ENCODE data around the gene HNRNPM. TPM values are rescaled to one million over a fixed set of nuclear protein-coding genes. Genes with fewer than 3 reads are reported as not detected.
"Not testable (repeated sequence)": the region's sequence is repeated elsewhere in the genome, so short reads cannot be mapped to it uniquely, and the experiment has no call there.

Gene HNRNPM
- total RNA-seq, 1 donor from 2014 or later = 104 TPM

- no peak overlapping the region for H3K4me3 ChIP-seq
- intact Hi-C loops (cut with micrococcal nuclease) = no loop called here
- H3K4me1 ChIP-seq = peaks cover 48% of the 10 kb centered on the region
These were observed 23.0 kb upstream of the HNRNPM start for GRCh38 chr19:8421484-8422461.

DNA sequence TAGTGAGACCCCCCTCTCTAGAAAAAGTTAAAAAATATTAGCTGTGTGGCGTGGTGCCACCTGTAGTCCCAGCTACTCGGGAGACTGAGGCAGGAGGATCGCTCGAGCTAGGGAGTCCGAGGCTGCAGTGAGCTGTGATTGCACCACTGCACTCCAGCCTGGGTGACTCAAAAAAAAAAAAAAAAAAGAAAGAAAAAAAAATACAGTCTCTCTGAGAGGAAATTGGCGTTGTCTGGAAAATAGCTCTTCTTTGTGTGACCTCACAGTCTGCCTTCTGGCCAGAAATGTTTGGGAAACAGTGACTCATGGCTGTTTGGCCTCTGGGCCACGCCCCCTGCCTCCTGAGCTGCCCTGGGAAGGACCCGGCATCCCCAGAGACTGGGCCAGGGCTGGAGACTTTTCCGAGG lies 21.0 kb upstream of the HNRNPM start:
- intact Hi-C loops (cut with micrococcal nuclease) = no loop called here

More at GRCh38 chr19:8421484-8422461, 23.0 kb upstream of the HNRNPM start:
- TF ChIP-seq CTCF (IDR thresholded peaks at IDR 0.05; ENCODE audit: borderline replicate concordance) = no peak
- no peaks in the 10 kb centered on the region for H3K9me3 ChIP-seq (replicated peaks)
- DNase-seq = no peak
- no peaks in the 10 kb centered on the region for H3K27me3 ChIP-seq (ENCODE audit: low read depth)
- peaks cover 32% of the 10 kb centered on the region for H3K36me3 ChIP-seq
- no peak overlapping the region for H3K27ac ChIP-seq (replicated peaks)

DNA sequence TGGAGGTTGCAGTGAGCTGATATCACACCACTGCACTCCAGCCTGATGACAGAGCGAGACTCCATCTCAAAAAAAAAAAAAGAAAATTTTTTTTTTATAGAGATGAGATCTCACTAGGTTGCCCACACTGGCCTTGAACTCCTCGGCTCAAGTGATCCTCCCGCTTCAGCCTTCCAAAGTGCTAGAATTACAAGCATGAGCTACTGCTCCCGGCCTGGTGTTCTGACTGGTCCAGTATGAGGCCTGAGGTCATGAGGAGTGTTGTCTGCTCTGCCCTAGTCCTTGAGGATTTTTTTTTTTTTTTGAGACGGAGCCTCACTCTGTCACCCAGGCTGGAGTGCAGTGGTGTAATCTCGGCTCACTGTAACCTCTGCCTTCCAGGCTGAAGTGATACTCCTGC lies 19.4 kb upstream of the HNRNPM start:
- H3K9me3 ChIP-seq (replicated peaks); H3K4me3 ChIP-seq; DNase-seq; intact Hi-C loops (cut with micrococcal nuclease); H3K27me3 ChIP-seq (ENCODE audit: low read depth): not testable (repeated sequence)
- peak overlapping the region; percentile 95 for H3K27ac ChIP-seq (replicated peaks)
- H3K36me3 ChIP-seq = peaks cover 51% of the 10 kb centered on the region
- peaks cover 23% of the 10 kb centered on the region for H3K4me1 ChIP-seq

More for the DNA sequence above, 21.0 kb upstream of the HNRNPM start:
- Histone ChIP-seq H3K27ac (replicated peaks) (peak overlapping the region; percentile 95), H3K36me3 (peaks cover 45% of the 10 kb centered on the region), H3K9me3 (replicated peaks) (no peaks in the 10 kb centered on the region), H3K27me3 (ENCODE audit: low read depth) (no peaks in the 10 kb centered on the region), H3K4me1 (peaks cover 28% of the 10 kb centered on the region), H3K4me3 (peak overlapping the region; percentile 44)
- TF ChIP-seq CTCF (IDR thresholded peaks at IDR 0.05; ENCODE audit: borderline replicate concordance) = no peak
- peak; percentile 94 for DNase-seq

DNA sequence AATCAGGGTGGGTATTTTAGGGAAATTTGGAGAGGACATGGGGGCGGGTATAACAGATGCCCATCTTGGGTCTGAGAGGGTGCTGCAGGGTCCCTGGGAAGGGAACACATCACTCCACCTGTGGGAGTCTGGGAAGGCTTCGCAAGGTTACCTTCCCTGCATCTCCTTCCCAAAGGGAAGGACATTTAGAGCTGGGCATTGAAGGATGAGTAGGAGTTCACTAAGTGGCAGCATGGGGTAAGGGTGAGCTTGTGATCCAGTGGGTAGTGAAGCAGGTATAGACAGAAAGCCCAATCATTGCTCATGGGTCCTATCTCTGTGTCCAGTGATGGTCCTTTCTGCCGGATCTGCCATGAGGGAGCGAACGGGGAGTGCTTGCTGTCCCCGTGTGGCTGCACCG lies 18.5 kb upstream of the HNRNPM start:
- Histone ChIP-seq H3K36me3 (peaks cover 60% of the 10 kb centered on the region), H3K27ac (replicated peaks) (no peak overlapping the region)
- DNase-seq = no peak

GRCh38 chr19:8429044-8429443 lies 15.7 kb upstream of the HNRNPM start:
- Histone ChIP-seq H3K36me3 (peaks cover 62% of the 10 kb centered on the region), H3K27me3 (ENCODE audit: low read depth) (no peaks in the 10 kb centered on the region), H3K4me3 (no peak overlapping the region), H3K27ac (replicated peaks) (no peak overlapping the region), H3K4me1 (peaks cover 19% of the 10 kb centered on the region), H3K9me3 (replicated peaks) (no peaks in the 10 kb centered on the region)
- intact Hi-C loops (cut with micrococcal nuclease) = no loop called here
- TF ChIP-seq CTCF (IDR thresholded peaks at IDR 0.05; ENCODE audit: borderline replicate concordance) = no peak
- DNase-seq = no peak

More for the DNA sequence above, 18.5 kb upstream of the HNRNPM start:
- Histone ChIP-seq H3K4me1 (peaks cover 23% of the 10 kb centered on the region), H3K27me3 (ENCODE audit: low read depth) (no peaks in the 10 kb centered on the region), H3K9me3 (replicated peaks) (no peaks in the 10 kb centered on the region), H3K4me3 (no peak overlapping the region)
- intact Hi-C loops (cut with micrococcal nuclease) = no loop called here
- TF ChIP-seq CTCF (IDR thresholded peaks at IDR 0.05; ENCODE audit: borderline replicate concordance) = no peak

DNA sequence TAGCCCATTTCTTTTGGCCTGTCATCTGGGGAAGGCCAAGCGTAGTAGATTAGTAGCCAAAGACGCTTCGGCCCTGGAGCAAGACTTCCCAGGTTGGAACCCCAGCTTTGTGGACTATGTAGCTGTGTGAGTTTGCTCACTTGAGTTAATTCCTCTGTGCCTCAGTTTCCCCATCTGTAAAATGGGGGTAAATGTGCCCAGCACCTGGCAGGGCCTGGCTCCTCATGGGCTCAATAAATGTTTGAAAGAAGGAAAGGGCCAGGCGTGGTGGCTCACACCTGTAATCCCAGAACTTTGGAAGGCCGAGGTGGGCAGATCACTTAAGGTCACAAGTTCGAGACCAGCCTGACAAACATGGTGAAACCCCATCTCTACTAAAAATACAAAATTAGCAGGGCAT lies 14.9 kb upstream of the HNRNPM start:
- TF ChIP-seq CTCF (IDR thresholded peaks at IDR 0.05; ENCODE audit: borderline replicate concordance) = no peak
- Histone ChIP-seq H3K9me3 (replicated peaks) (no peaks in the 10 kb centered on the region), H3K36me3 (peaks cover 62% of the 10 kb centered on the region), H3K27ac (replicated peaks) (no peak overlapping the region), H3K4me3 (no peak overlapping the region), H3K27me3 (ENCODE audit: low read depth) (no peaks in the 10 kb centered on the region), H3K4me1 (peaks cover 18% of the 10 kb centered on the region)
- intact Hi-C loops (cut with micrococcal nuclease) = no loop called here
- DNase-seq = no peak

Data from left ventricle myocardium inferior (tissue), 1 donor.